ENCODE results near the gene SMARCB1.
A peak's percentile ranks its signal among the peaks of the same experiment; 100 is the strongest.

SMARCB1 gene

DNA sequence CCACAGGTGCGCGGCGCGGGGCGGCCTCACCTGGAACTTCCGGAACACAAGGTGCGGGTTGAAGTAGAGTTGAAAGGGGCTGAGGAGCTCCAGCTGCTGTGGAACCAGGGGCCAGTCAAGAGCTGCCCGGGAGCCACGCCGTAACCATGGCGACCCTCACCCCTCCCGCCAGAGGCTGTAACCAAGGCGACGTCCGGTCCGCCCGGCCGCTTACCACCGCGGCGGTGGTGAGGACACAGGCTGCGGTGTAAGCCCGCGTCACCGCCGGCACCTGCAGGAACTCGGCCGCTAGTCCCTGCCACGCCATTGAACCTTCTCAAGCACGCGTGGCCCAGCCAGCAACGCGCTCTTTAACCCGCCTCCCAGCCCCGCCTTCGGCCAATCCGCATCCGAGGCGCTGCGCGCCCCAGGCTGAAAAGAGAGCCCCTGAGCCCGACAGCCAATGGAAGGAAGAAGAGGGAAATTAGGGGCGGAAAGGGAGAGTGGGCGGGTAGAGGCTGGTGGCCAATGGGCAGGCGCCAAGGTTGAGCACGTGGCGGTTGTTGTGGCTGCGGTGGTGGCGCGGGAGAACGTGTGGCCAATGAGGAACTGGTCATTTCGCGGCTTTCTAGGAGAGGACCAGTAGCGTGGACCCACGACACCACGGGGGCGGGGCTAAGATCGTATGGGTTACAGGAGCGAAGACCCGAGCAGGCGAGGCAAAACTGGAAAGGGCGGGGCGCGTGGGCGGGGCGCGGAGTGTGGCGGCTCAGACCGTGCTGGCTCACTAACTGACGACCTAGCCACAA lies 52.1 kb downstream of the SMARCB1 start, which contains the start of gene DERL3:
DERL3 (minus strand) TSS at position 326 of the 788 bp plus-strand sequence; CDS start at position 307, 19 bp downstream.
- TF ChIP-seq, protein P1, sequence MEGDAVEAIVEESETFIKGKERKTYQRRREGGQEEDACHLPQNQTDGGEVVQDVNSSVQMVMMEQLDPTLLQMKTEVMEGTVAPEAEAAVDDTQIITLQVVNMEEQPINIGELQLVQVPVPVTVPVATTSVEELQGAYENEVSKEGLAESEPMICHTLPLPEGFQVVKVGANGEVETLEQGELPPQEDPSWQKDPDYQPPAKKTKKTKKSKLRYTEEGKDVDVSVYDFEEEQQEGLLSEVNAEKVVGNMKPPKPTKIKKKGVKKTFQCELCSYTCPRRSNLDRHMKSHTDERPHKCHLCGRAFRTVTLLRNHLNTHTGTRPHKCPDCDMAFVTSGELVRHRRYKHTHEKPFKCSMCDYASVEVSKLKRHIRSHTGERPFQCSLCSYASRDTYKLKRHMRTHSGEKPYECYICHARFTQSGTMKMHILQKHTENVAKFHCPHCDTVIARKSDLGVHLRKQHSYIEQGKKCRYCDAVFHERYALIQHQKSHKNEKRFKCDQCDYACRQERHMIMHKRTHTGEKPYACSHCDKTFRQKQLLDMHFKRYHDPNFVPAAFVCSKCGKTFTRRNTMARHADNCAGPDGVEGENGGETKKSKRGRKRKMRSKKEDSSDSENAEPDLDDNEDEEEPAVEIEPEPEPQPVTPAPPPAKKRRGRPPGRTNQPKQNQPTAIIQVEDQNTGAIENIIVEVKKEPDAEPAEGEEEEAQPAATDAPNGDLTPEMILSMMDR (conservative IDR thresholded peaks at IDR 0.05): no peak
- peak within 1 kb of the TSS; percentile 15; the same call in 1 of the 2 replicates for H3K27ac ChIP-seq

DNA sequence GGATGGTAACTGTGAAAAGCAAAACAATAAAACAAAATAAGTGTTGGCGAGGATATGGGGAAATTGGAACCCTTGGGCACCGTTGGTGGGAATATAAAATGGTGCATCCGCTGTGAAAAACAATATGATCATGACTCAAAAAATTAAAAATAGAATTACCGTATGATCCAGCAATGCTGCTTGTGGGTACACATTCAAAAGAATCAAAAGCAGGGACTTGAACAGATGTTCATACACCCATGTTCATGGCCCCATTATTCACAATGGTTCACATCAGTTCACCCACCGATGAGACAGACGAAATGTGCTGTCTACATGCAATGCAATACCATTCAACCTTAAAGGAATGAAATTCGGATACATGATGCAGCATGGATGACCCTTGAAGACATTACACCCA lies 53.3 kb downstream of the SMARCB1 start:
- TF ChIP-seq, protein P1 (conservative IDR thresholded peaks at IDR 0.05): no peak
- no peak overlapping the region for H3K27ac ChIP-seq

DNA sequence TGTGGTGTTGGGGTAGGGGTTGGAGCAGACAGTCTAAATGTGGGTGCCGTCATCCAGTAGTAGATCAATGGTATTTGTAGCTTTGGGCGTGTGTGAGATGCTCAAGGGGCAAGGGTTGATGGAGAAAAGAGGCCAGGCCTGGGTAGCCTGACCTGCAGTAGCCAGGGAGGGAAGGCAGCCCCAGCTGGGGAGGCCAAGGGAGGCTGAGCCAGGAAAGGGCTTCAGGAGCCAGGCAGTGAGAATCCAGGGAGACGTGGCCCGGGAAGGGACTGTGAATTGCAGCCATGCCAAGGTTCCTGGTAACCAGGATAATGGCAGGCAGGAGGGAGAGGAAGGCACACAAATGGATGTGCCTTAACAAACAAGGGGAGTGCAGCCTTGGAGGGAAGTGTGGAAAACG lies 54.5 kb downstream of the SMARCB1 start:
- TF ChIP-seq, protein P1 (conservative IDR thresholded peaks at IDR 0.05): no peak
- H3K27ac ChIP-seq: no peak overlapping the region

- H3K27ac ChIP-seq: no peak overlapping the region
- TF ChIP-seq, protein P1 (conservative IDR thresholded peaks at IDR 0.05): no peak
These were observed 55.1 kb downstream of the SMARCB1 start for GRCh38 chr22:23841736-23842445.

DNA sequence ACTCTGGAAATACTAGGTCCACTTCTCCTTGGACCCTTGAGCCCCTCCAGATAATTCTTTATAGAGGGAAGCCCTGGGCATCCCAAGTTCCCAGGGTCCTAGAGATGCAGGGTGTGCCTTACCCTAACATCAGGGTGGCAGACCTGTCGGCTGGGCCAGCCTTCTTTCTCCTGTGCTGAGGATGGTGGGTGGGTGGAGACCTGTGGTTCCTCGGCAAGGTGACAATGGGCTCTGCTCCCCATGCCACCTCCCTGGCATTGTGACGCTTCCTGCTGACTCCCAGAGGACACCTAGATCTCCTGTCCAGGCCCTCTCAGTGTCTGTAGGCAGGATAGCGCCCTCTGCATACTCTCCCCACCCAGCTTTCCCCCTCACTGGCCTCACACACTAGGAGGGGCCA lies 55.8 kb downstream of the SMARCB1 start:
- TF ChIP-seq, protein P1 (conservative IDR thresholded peaks at IDR 0.05): no peak
- no peak overlapping the region for H3K27ac ChIP-seq

DNA sequence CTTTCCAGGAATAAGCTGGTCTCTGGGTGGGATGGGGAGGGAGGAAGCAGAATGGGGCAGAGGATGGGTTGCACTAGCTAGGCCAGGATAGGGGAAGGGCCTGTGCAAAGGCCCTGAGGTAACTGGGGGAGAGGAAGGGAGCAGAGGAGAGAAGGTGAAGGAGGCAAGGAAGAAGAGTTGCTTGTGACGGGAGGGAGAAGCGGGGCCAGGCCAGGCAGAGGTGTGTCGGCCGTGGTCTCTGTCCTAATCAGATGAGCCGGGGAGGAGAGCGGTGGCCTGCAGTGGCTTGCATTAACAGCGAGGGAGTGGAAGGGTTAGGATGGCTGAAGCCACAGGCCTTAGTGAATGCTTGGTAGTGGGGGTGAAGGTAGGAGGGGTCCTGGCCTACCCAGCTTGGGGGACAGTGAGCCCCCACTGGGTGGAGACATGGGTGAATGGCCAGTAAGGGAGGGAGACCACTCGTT lies 58.0 kb downstream of the SMARCB1 start:
- TF ChIP-seq, protein P1 (conservative IDR thresholded peaks at IDR 0.05): no peak
- no peak overlapping the region for H3K27ac ChIP-seq

All from VCaP (cell line).